GM23338 (cell line): Measurements from ENCODE around the gene WNT11. TPM values are rescaled to one million over a fixed set of nuclear protein-coding genes. Genes with fewer than 3 reads are reported as not detected.

ENCODE experiments used
- ATAC-seq: fragments of 200-7000 bp; cut with Tn5 transposase; 3 replicates; pipeline ENCODE4 v1.9.1; 2020
- DNase-seq: peaks from one replicate; pipeline ENCODE4 v3.0.0-alpha.2; 2015; ENCODE audit warnings: low spot score
- H2AFZ ChIP-seq: fragments of 200-600 bp; sonication (generic); 2 replicates; pipeline ENCODE4 v1.8.0; 2016; ENCODE audit warnings: antibody characterized with exemption, mild to moderate bottlenecking, moderate library complexity
- H3F3A ChIP-seq: fragments of 200-600 bp; sonication (generic); replicated peaks from 2 replicates; pipeline ENCODE4 v1.8.0; 2017; ENCODE audit warnings: antibody characterized with exemption, mixed run types, low read depth
- H3K27ac ChIP-seq: fragments of 200-600 bp; sonication (generic); 2 replicates; pipeline ENCODE4 v1.6.1; 2016; ENCODE audit warnings: low read depth
- H3K27me3 ChIP-seq: fragments of 200-600 bp; sonication (generic); 2 replicates; pipeline ENCODE4 v1.8.0; 2016; ENCODE audit warnings: mild to moderate bottlenecking, mixed run types, moderate library complexity; ENCODE audit not compliant: insufficient read depth
- H3K36me3 ChIP-seq: fragments of 200-600 bp; sonication (generic); 2 replicates; pipeline ENCODE4 v1.8.0; 2016; ENCODE audit warnings: mild to moderate bottlenecking; ENCODE audit not compliant: insufficient read depth
- H3K4me1 ChIP-seq: fragments of 200-600 bp; sonication (generic); 2 replicates; pipeline ENCODE4 v1.8.0; 2016; ENCODE audit warnings: mild to moderate bottlenecking, moderate library complexity; ENCODE audit not compliant: insufficient read depth
- H3K4me2 ChIP-seq: fragments of 200-600 bp; sonication (generic); 2 replicates; pipeline ENCODE4 v1.7.1; 2017; ENCODE audit warnings: mixed run types
- H3K4me3 ChIP-seq: fragments of 200-600 bp; sonication (generic); 2 replicates; pipeline ENCODE4 v1.6.1; 2016; ENCODE audit warnings: mixed run types
- H3K79me2 ChIP-seq: fragments of 200-600 bp; sonication (generic); replicated peaks from 2 replicates; pipeline ENCODE4 v1.8.0; 2017; ENCODE audit warnings: mild to moderate bottlenecking; ENCODE audit not compliant: insufficient read depth
- H3K9me2 ChIP-seq: fragments of 200-600 bp; sonication (generic); 2 replicates; pipeline ENCODE4 v1.8.0; 2017; ENCODE audit not compliant: insufficient read depth
- H4K20me1 ChIP-seq: fragments of 200-600 bp; sonication (generic); replicated peaks from 2 replicates; pipeline ENCODE4 v1.8.0; 2017; ENCODE audit warnings: mild to moderate bottlenecking; ENCODE audit not compliant: insufficient read depth
- H3K27ac Mint-ChIP-seq: 2 replicates; pipeline ENCODE4 v1.8.0; 2020; ENCODE audit warnings: inconsistent platforms, mild to moderate bottlenecking, moderate library complexity, mixed read lengths
- H3K27me3 Mint-ChIP-seq: 3 replicates; pipeline ENCODE4 v1.8.0; 2022; ENCODE audit warnings: low read depth, mild to moderate bottlenecking, moderate library complexity, mixed read lengths, inconsistent platforms; ENCODE audit not compliant: insufficient read depth, poor library complexity
- H3K36me3 Mint-ChIP-seq: 3 replicates; pipeline ENCODE4 v1.8.0; 2021; ENCODE audit warnings: low read depth, mild to moderate bottlenecking, inconsistent platforms, moderate library complexity, mixed read lengths
- H3K4me1 Mint-ChIP-seq: 3 replicates; pipeline ENCODE4 v1.8.0; 2020; ENCODE audit warnings: mild to moderate bottlenecking, inconsistent platforms, mixed read lengths
- H3K4me3 Mint-ChIP-seq: 3 replicates; pipeline ENCODE4 v1.8.0; 2021; ENCODE audit warnings: moderate library complexity, mild to moderate bottlenecking, inconsistent platforms, mixed read lengths
- H3K9me3 Mint-ChIP-seq: 3 replicates; pipeline ENCODE4 v1.8.0; 2020; ENCODE audit warnings: moderate library complexity, mild to moderate bottlenecking, inconsistent platforms, mixed read lengths
- CTCF ChIP-seq, 2 experiments: fragments of 200-600 bp in 1 of 2; sonication (generic) in 1 of 2; conservative IDR thresholded peaks; 2 replicates each; pipeline versions ENCODE4 v1.5.1 to v1.6.1; 2016 to 2017; ENCODE audit warnings: antibody characterized with exemption in 2 of 2, low read depth in 2 of 2, mild to moderate bottlenecking in 2 of 2, moderate library complexity in 1 of 2
- EZH2 ChIP-seq: fragments of 200-600 bp; sonication (generic); IDR thresholded peaks from one replicate; pipeline ENCODE4 v1.8.0; 2017; ENCODE audit warnings: antibody characterized with exemption, mild to moderate bottlenecking, low read depth; ENCODE audit not compliant: unreplicated experiment
- EZH2phosphoT487 ChIP-seq: fragments of 200-600 bp; sonication (generic); IDR thresholded peaks from one replicate; pipeline ENCODE4 v1.8.1; 2018; ENCODE audit warnings: antibody characterized with exemption; ENCODE audit not compliant: unreplicated experiment
- JUNB ChIP-seq: IDR thresholded peaks from one replicate; pipeline ENCODE4 v1.6.1; 2016; ENCODE audit warnings: antibody characterized with exemption; ENCODE audit not compliant: unreplicated experiment
- ZNF462 ChIP-seq: fragments of 250-450 bp; sonication (Bioruptor Pico); IDR thresholded peaks from 2 replicates; pipeline ENCODE4 v1.5.0; 2020; ENCODE audit warnings: mild to moderate bottlenecking, moderate library complexity
- polyA plus RNA-seq: library from polyadenylated mRNA; unstranded; fragments of >200 nt; fragmentation: Nextera tagmentation; extraction: Ambion mirVana; gene quantifications from 2 replicates; pipeline ENCODE4 v1.2.1, GENCODE V29; 2016
- total RNA-seq: library from RNA; depleted of rRNA; stranded (reverse); fragments of >200 nt; shearing (Covaris generic); gene quantifications from 2 replicates; pipeline ENCODE4 v1.2.3, GENCODE V29; 2014

Gene WNT11
- total and polyA plus RNA-seq, 2 experiments from 2014 or later: 0.44 to 0.56 TPM

- peaks cover 25% of the 10 kb centered on the region; the same call in 1 of the 2 replicates for H3K4me1 ChIP-seq
- peak overlapping the region; percentile 98 for H2AFZ ChIP-seq
- H3F3A ChIP-seq: no peaks in the 10 kb centered on the region
- H3K36me3 ChIP-seq: no peaks in the 10 kb centered on the region
- no peaks in the 10 kb centered on the region; the same call in 2 of the 3 replicates for H3K9me3 Mint-ChIP-seq
- H3K27me3 Mint-ChIP-seq: peaks cover 86% of the 10 kb centered on the region
- peaks cover 2% of the 10 kb centered on the region; the same call in 1 of the 2 replicates for H4K20me1 ChIP-seq
- no peaks in the 10 kb centered on the region for H3K36me3 Mint-ChIP-seq
- peak overlapping the region; percentile 96 for H3K4me2 ChIP-seq
- peaks cover 27% of the 10 kb centered on the region for H3K4me1 Mint-ChIP-seq
- DNase-seq: peak; percentile 89
- no peak overlapping the region for H3K27ac Mint-ChIP-seq
- H3K27ac ChIP-seq: no peak overlapping the region
- peak; percentile 28 for ATAC-seq
- H3K9me2 ChIP-seq: no peaks in the 10 kb centered on the region
- H3K4me3 ChIP-seq: peak overlapping the region; percentile 72
- peaks cover 96% of the 10 kb centered on the region for H3K27me3 ChIP-seq
- TF ChIP-seq EZH2phosphoT487: peak; percentile 81
- TF ChIP-seq ZNF462 (CRISPR knock-in tag): no peak
- TF ChIP-seq CTCF (conservative IDR thresholded peaks at IDR 0.05; ENCODE audit: low read depth in 2 of 2): peak; percentile 77 to 83
- peak; percentile 78 for TF ChIP-seq EZH2
- no peak for TF ChIP-seq JUNB
- no peaks in the 10 kb centered on the region for H3K79me2 ChIP-seq
- H3K4me3 Mint-ChIP-seq: peak overlapping the region; percentile 70
Observed at GRCh38 chr11:76208438-76209374, 2.4 kb upstream of the WNT11 start.
